Measurements from ENCODE around the gene LIN7C.

DNA sequence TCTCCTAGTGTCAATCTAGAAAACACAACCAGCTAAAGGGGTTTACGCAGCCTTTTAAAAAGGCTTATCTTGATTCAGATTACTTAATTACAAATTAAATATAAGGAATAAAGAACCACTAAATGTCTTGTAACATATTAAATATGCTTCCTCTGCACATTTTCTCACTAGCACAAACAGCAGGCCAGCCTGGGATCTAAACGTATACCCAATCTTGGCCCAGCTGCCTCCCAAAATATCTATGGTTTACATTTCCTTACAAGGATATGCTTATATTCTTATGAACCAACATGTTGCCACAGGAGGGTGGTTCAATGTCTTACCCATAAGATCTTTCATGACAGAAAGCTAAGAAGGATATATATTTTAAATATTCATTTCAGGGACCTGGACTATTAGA, 41.7 kb downstream of the LIN7C start:
- TF ChIP-seq, protein P1, sequence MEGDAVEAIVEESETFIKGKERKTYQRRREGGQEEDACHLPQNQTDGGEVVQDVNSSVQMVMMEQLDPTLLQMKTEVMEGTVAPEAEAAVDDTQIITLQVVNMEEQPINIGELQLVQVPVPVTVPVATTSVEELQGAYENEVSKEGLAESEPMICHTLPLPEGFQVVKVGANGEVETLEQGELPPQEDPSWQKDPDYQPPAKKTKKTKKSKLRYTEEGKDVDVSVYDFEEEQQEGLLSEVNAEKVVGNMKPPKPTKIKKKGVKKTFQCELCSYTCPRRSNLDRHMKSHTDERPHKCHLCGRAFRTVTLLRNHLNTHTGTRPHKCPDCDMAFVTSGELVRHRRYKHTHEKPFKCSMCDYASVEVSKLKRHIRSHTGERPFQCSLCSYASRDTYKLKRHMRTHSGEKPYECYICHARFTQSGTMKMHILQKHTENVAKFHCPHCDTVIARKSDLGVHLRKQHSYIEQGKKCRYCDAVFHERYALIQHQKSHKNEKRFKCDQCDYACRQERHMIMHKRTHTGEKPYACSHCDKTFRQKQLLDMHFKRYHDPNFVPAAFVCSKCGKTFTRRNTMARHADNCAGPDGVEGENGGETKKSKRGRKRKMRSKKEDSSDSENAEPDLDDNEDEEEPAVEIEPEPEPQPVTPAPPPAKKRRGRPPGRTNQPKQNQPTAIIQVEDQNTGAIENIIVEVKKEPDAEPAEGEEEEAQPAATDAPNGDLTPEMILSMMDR (IDR thresholded peaks at IDR 0.05), result no peak
- no peak for TF ChIP-seq POLR2A (IDR thresholded peaks at IDR 0.05)
